Natural killer cell treated with Interleukin-12 subunit alpha and Interleukin-12 subunit beta and Interleukin-15 and Interleukin-18, amount 100 ng/mL, for 72 hours (primary cell): Measurements from ENCODE around the gene TRIM77. TPM values are rescaled to one million over a fixed set of nuclear protein-coding genes. Genes with fewer than 3 reads are reported as not detected.
"Not testable (repeated sequence)": the region's sequence is repeated elsewhere in the genome, so short reads cannot be mapped to it uniquely, and the experiment has no call there.

Experiments used
- ATAC-seq, 2 donors: fragments of 150-1000 bp; cut with Tn5 transposase in 1 of 2; sonication (Bioruptor Pico), chemical (Tn5 transposase) in 1 of 2; 2 replicates each; pipeline ENCODE4 v1.10.0; 2021
- DNase-seq: peaks from one replicate; pipeline ENCODE4 v3.0.0; 2022; ENCODE audit warnings: low spot score
- H3K27ac Mint-ChIP-seq, 2 donors: 1 replicate in 1 of 2; 2 replicates in 1 of 2; pipeline ENCODE4 v1.8.0; 2022; ENCODE audit warnings: mixed read lengths in 2 of 2, mild to moderate bottlenecking in 1 of 2, moderate library complexity in 1 of 2
- H3K27me3 Mint-ChIP-seq, 2 donors: 1 replicate in 1 of 2; 2 replicates in 1 of 2; pipeline ENCODE4 v1.8.0; 2022; ENCODE audit warnings: mixed read lengths in 2 of 2
- H3K36me3 Mint-ChIP-seq: one replicate; pipeline ENCODE4 v1.8.0; 2022; ENCODE audit warnings: mixed read lengths
- H3K4me1 Mint-ChIP-seq, 2 donors: 1 replicate in 1 of 2; 2 replicates in 1 of 2; pipeline ENCODE4 v1.8.0; 2022; ENCODE audit warnings: low read depth in 2 of 2, mixed read lengths in 2 of 2, mild to moderate bottlenecking in 1 of 2
- H3K4me3 Mint-ChIP-seq: one replicate; pipeline ENCODE4 v1.8.0; 2022; ENCODE audit warnings: mixed read lengths
- H3K9me3 Mint-ChIP-seq: 2 replicates; pipeline ENCODE4 v1.8.0; 2022; ENCODE audit warnings: mixed read lengths
- total RNA-seq, 2 donors: library from RNA; stranded (reverse); gene quantifications; one replicate each; pipeline ENCODE4 v1.2.3, GENCODE V29; 2022

Gene TRIM77
- total RNA-seq, 2 donors from 2014 or later: not detected

- not testable (repeated sequence) for H3K9me3 Mint-ChIP-seq, ATAC-seq, H3K27ac Mint-ChIP-seq, H3K27me3 Mint-ChIP-seq, H3K36me3 Mint-ChIP-seq, DNase-seq, H3K4me1 Mint-ChIP-seq, H3K4me3 Mint-ChIP-seq
These were observed 31.3 kb downstream of the TRIM77 start for GRCh38 chr11:89741406-89741805.

- H3K9me3 Mint-ChIP-seq, H3K4me1 Mint-ChIP-seq, H3K27me3 Mint-ChIP-seq, ATAC-seq, H3K36me3 Mint-ChIP-seq, H3K4me3 Mint-ChIP-seq, H3K27ac Mint-ChIP-seq, DNase-seq: not testable (repeated sequence)
These were observed 34.1 kb downstream of the TRIM77 start for GRCh38 chr11:89744158-89744557.

DNA sequence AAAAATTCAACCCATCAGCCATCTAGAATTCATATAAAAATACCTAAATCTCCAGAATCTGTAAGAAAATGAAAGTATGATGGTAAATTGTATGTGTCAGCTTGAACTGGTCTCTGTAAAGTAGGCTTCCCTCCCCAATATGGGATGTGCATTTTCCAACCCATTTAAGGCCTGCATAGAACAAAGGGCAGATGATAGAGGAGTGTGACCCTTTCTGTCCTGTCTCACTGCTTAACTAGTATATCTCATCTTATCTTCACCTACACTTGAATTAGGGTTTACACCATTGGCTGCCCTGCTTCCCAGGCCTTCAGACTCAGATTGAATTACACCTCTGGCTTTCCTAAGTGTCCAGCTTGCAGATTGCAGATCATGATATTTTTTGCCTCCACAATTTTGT lies 40.7 kb downstream of the TRIM77 start:
- DNase-seq, H3K9me3 Mint-ChIP-seq, ATAC-seq, H3K27ac Mint-ChIP-seq, H3K4me1 Mint-ChIP-seq, H3K36me3 Mint-ChIP-seq, H3K4me3 Mint-ChIP-seq, H3K27me3 Mint-ChIP-seq: not testable (repeated sequence)

Other genes starting within 250 kb of the TRIM77 start
- gene NOX4, start 218.9 kb upstream of the TRIM77 start, total RNA-seq: not detected
- not detected for gene TRIM49, start 98.3 kb downstream of the TRIM77 start, total RNA-seq
- gene TRIM64B, start 168.2 kb downstream of the TRIM77 start, total RNA-seq: not detected
- not detected for gene TRIM49D1, start 211.9 kb downstream of the TRIM77 start, total RNA-seq
- gene TRIM49D2, start 213.8 kb downstream of the TRIM77 start, total RNA-seq: not detected